HUES48 (cell line): ENCODE results near the gene INO80C.

Experiments used
- H3K27ac ChIP-seq: one replicate; pipeline ENCODE4 v1.7.0; 2013; ENCODE audit warnings: low read depth, low read length, inconsistent platforms
- H3K27me3 ChIP-seq: 2 replicates; pipeline ENCODE4 v1.6.1; 2013; ENCODE audit warnings: mild to moderate bottlenecking, low read length; ENCODE audit not compliant: control insufficient read depth, insufficient read depth
- H3K36me3 ChIP-seq: 2 replicates; pipeline ENCODE4 v1.6.1; 2013; ENCODE audit warnings: low read length; ENCODE audit not compliant: control insufficient read depth, insufficient read depth
- H3K4me1 ChIP-seq: 2 replicates; pipeline ENCODE4 v1.6.1; 2013; ENCODE audit warnings: mild to moderate bottlenecking, low read length; ENCODE audit not compliant: control insufficient read depth, insufficient read depth
- H3K4me3 ChIP-seq: 2 replicates; pipeline ENCODE4 v1.5.1; 2013; ENCODE audit warnings: mild to moderate bottlenecking, low read depth, low read length
- H3K9ac ChIP-seq: 2 replicates; pipeline ENCODE4 v1.6.1; 2013; ENCODE audit warnings: mild to moderate bottlenecking, low read depth, low read length, moderate library complexity
- H3K9me3 ChIP-seq: 2 replicates; pipeline ENCODE4 v1.6.1; 2013; ENCODE audit warnings: low read length; ENCODE audit not compliant: control insufficient read depth, insufficient read depth

Gene INO80C

DNA sequence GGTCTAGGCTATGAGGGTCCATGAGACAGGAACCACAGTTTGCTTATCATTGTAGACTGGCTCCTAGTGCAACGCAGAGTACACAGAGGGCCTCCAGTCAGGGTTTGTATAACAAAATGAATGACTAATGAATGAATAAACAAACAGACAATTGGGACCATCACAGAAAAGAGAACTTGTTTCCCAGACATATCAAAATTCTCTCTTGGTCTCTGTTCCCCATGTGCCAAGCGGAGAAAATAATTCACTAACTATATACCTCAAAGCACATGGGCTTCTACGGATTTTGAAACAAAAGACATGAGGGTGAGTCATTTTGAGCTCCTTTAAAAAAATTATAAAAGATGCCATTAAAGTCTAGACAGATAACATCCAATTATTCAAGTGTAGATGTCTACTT, 28.0 kb downstream of the INO80C start:
- no peaks in the 10 kb centered on the region for H3K9me3 ChIP-seq
- no peak overlapping the region for H3K4me3 ChIP-seq
- no peaks in the 10 kb centered on the region for H3K27me3 ChIP-seq
- no peak overlapping the region for H3K9ac ChIP-seq
- peaks cover 28% of the 10 kb centered on the region for H3K36me3 ChIP-seq
- H3K4me1 ChIP-seq, result no peaks in the 10 kb centered on the region
- no peak overlapping the region for H3K27ac ChIP-seq

DNA sequence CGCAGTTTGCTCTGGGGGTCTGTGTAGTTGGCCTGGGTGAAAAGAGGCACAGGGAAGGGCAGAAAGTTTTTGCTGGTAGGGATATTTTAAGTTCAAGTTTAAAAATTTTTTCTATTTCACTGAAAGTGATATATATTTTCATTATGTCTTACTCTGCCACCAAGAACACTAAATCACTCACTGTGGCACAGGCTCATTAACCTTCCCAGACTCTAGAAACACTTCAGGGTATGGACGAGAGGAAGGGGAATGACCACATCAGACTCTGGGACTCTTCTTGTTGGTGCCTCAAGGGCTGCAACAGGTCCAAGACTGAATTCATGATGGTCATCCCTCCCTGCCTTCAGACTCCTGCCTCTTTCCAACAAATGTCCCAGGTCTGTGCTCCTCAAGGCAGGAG, 29.0 kb downstream of the INO80C start:
- Histone ChIP-seq H3K36me3 (peaks cover 28% of the 10 kb centered on the region), H3K9me3 (no peaks in the 10 kb centered on the region), H3K4me1 (no peaks in the 10 kb centered on the region), H3K27me3 (no peaks in the 10 kb centered on the region), H3K27ac (no peak overlapping the region), H3K4me3 (no peak overlapping the region), H3K9ac (no peak overlapping the region)

DNA sequence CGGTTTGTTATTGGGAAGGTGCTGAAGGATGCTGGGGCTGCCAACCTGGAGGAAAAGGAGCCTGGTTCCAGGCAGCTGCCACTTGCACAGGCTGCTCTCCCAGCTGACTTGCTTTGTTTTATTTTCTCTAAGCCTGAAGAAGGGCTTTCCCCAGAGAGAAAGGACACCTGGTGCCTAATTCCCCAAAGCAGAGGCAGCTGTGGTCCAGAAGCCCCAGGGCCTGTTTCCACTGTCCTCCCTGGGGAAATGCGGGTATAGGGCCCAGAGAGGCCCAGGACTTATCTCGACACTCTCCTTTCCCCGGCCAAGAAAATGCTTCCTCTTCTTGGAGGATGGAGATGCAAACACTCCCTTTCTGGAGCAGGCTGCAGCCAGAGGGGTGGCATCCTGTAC, 30.1 kb downstream of the INO80C start:
- Histone ChIP-seq H3K36me3 (peaks cover 28% of the 10 kb centered on the region), H3K27ac (no peak overlapping the region), H3K4me1 (no peaks in the 10 kb centered on the region), H3K9ac (no peak overlapping the region), H3K9me3 (no peaks in the 10 kb centered on the region), H3K4me3 (no peak overlapping the region), H3K27me3 (no peaks in the 10 kb centered on the region)

DNA sequence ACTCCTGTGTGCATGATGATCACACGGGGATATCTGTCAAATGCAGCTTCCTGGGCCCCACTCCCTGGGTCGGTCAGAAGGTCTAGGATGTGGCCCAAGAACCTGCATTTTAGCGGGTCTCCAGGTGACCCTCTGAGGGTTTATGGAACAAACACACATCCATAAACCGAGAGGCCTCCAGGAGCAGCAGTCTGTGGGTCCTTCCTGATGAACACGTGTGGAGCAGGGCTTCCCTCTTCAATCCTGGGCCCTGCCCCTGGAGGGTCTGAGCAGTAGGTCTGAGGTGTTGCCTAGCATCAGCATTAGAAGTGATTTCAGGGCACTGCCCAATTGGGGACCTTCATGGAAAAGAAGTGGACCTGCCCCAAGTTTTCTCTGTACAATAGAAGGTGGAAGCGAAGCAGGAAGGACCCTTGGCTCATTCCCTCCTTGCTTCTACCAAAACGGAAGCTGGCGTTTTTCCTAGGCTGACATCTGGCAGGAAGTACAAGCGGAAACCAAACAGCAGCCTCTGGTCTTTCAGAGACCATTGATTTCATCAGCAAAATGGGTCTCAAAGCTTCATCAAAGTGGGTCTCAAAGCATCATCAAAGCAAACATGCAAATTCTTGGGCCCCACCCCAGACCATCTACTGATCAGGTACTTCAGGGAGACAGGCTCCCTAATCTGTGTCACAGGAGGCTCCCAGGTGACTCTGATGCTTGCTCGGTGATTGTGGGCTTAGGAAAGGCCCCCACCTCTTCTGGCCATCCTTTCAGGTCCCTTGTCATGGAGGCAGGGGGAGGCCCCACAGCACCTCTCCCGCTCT, 30.7 kb downstream of the INO80C start:
- Histone ChIP-seq H3K27ac (no peak overlapping the region), H3K27me3 (no peaks in the 10 kb centered on the region), H3K36me3 (peaks cover 28% of the 10 kb centered on the region), H3K9me3 (no peaks in the 10 kb centered on the region), H3K9ac (no peak overlapping the region), H3K4me3 (no peak overlapping the region), H3K4me1 (no peaks in the 10 kb centered on the region)

DNA sequence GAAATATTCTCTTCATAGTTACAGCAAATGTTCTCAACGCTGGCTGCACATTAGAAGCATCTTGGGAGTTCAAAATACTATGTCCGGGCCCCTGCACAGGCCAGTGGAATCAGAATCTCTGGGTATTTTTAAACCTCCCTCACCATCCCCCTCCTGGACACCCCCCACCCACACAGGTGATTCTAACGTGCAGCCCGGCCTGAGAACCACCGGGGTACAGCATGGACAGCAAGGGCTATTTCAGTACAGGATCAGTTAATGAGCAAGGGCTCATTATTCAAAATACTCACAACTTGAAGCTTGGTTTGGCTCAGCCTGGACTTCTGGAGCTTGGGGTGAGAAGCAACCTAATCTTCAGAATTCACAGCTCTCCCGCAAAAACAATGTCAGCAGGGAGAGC, 31.4 kb downstream of the INO80C start:
- Histone ChIP-seq H3K36me3 (peaks cover 28% of the 10 kb centered on the region), H3K9ac (no peak overlapping the region), H3K4me1 (no peaks in the 10 kb centered on the region), H3K4me3 (no peak overlapping the region), H3K9me3 (no peaks in the 10 kb centered on the region), H3K27me3 (no peaks in the 10 kb centered on the region), H3K27ac (no peak overlapping the region)

DNA sequence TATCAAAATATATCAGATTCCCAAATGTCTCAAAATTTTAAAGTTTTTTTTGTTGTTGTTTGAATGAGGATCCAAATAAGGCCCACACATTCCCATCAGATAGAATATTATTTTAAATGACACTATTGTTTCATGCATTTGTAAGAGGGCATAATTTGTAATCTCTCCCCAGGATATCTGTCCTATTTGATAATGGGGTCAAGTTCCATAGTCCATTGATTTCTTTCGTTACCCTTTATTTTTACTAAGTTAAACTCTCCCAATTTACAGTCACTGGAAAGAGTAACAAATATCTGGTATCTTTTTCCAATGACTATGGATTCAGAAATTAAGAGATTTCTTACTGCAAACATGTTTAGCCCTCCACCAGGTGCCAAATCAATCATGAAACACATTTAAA, 32.4 kb downstream of the INO80C start:
- Histone ChIP-seq H3K27ac (no peak overlapping the region), H3K4me3 (no peak overlapping the region), H3K9ac (no peak overlapping the region)

DNA sequence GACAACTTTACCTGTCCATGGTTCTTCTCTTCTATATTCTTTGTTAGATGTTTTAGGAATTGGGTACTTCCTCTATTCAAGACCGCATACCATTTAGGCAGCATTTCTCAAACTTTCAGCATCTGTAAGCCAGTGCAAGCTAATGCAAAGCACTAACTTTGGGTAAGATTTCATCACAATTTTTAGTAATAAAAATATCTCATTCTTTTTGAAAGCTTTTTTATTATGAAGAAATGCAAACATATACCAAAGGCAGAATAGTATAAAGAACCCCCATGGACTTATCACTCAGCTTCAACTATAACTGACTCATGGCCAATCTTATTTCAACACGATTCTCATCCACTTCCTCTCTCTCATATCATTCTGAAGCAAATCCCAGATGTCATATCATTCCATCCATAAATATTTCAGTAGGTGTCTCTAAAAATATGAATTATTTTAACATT, 32.9 kb downstream of the INO80C start:
- H3K9ac ChIP-seq, result no peak overlapping the region
- H3K4me3 ChIP-seq, result no peak overlapping the region
- H3K27me3 ChIP-seq, result no peaks in the 10 kb centered on the region
- H3K27ac ChIP-seq, result no peak overlapping the region
- H3K9me3 ChIP-seq, result no peaks in the 10 kb centered on the region
- no peaks in the 10 kb centered on the region for H3K4me1 ChIP-seq
- H3K36me3 ChIP-seq, result peaks cover 21% of the 10 kb centered on the region

More for the DNA sequence above, 32.4 kb downstream of the INO80C start:
- H3K36me3 ChIP-seq, result peaks cover 22% of the 10 kb centered on the region
- H3K9me3 ChIP-seq, result no peaks in the 10 kb centered on the region
- no peaks in the 10 kb centered on the region for H3K27me3 ChIP-seq
- H3K4me1 ChIP-seq, result no peaks in the 10 kb centered on the region

DNA sequence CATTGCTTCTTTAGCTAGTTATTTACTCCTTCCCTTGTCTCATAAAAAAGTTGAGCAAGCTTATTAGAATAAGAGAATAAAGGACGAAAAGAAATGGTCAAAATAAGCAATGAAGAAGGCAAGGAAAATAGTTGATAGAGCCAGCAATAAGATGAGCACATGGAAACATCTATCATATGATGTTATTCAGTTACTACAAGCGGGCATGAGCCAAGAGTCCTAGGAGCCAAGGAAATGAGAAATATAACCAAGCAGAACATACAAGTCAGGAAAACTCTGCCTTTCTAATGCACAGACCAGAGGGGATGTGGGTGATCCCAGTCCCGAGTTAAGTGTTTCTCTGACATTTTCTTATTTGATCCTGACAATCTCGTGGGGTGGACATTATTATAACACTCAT, 33.9 kb downstream of the INO80C start:
- Histone ChIP-seq H3K36me3 (peaks cover 14% of the 10 kb centered on the region), H3K27me3 (no peaks in the 10 kb centered on the region), H3K9me3 (no peaks in the 10 kb centered on the region), H3K27ac (no peak overlapping the region), H3K4me3 (no peak overlapping the region), H3K4me1 (peaks cover 5% of the 10 kb centered on the region; the same call in 1 of the 2 replicates), H3K9ac (no peak overlapping the region)

DNA sequence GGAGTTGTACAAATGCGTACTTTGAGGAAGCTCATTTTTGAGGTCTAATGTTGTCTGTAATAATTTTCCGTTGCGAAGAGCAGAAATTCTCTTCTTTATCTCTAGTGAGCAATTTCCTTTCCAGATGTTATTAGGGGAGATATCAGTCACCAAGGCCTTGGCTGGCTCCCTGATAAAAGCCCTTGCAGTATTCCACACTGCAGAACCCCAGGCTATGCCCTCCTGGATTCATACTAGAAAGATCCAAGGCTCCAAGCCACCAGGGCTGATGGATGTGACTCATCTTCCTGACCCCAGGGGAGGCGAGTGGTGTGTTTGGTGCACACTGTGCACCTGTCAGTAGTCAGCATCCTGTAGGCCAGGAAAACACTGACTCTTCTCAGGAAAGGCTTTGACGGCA, 34.7 kb downstream of the INO80C start:
- Histone ChIP-seq H3K27me3 (no peaks in the 10 kb centered on the region), H3K9ac (no peak overlapping the region), H3K9me3 (no peaks in the 10 kb centered on the region), H3K4me3 (no peak overlapping the region), H3K4me1 (peaks cover 11% of the 10 kb centered on the region; the same call in 1 of the 2 replicates), H3K36me3 (peaks cover 6% of the 10 kb centered on the region; the same call in 1 of the 2 replicates), H3K27ac (no peak overlapping the region)

DNA sequence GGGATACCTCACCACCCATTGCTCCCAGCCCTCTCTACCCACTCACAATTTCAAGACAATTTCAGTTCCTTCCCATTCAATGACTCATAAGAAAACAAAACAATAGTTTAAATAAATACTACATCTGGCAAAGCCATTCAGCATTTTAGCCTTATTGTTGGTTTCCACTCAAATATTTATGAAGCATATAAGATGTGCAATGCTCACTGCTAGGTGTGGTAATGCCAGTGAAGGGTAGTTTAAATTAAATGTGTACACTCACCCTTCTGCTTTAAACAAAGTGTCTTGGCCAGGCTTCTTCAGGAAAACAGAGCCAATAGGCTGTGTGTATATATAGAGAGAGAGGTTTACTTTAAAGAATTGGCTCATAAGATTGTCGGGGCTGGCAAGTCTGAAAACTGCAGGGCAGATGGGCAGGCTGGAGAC, 37.0 kb downstream of the INO80C start:
- peaks cover 11% of the 10 kb centered on the region; the same call in 1 of the 2 replicates for H3K4me1 ChIP-seq

DNA sequence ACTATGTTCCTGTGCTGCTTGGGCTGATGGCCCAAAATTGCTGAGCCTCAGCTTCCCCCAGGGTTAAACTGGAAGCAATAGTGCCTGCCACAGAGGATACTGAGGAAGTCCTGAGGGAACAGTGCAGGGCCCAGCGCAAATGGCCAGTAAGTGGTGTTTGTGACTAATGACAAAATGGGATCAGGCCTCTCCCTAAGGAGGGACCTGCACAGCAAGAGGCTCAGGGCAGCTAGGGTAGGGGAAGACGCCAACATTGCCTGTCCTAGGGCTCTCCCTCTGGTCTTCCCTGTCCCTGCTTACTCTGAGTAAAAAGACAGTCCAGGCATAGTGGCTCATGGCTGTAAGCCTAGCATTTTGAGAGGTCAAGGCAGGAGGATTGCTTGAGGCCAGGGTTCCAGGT, 37.8 kb downstream of the INO80C start:
- Histone ChIP-seq H3K4me1 (peaks cover 11% of the 10 kb centered on the region; the same call in 1 of the 2 replicates), H3K27me3 (no peaks in the 10 kb centered on the region)

More for the DNA sequence above, 37.0 kb downstream of the INO80C start:
- Histone ChIP-seq H3K27ac (no peak overlapping the region), H3K36me3 (no peaks in the 10 kb centered on the region), H3K4me3 (no peak overlapping the region), H3K9me3 (no peaks in the 10 kb centered on the region), H3K27me3 (no peaks in the 10 kb centered on the region), H3K9ac (no peak overlapping the region)

More for the DNA sequence above, 37.8 kb downstream of the INO80C start:
- H3K9me3 ChIP-seq, result no peaks in the 10 kb centered on the region
- no peaks in the 10 kb centered on the region for H3K36me3 ChIP-seq
- H3K4me3 ChIP-seq, result no peak overlapping the region
- H3K9ac ChIP-seq, result no peak overlapping the region
- H3K27ac ChIP-seq, result no peak overlapping the region
